Measurements from ENCODE around the gene SF1. TPM values are rescaled to one million over a fixed set of nuclear protein-coding genes. Genes with fewer than 3 reads are reported as not detected.

The SF1 gene
- total RNA-seq, 6 donors from 2014 or later: 231 to 625 (median 265) TPM

GRCh38 chr11:64743591-64744543, 34.5 kb downstream of the SF1 start, which contains the start of gene RASGRP2:
Gene RASGRP2 (minus strand): TSS chr11:64744142. CDS start chr11:64742866, 1,276 bp downstream.
- peak within 1 kb of the TSS; percentile 56 to 64 (median 58) for H3K4me3 ChIP-seq
- peaks cover 0 to 9% (median 3%) of the 10 kb centered on the region in 4 donors for H3K36me3 ChIP-seq
- peaks cover 28 to 58% (median 43%) of the 10 kb centered on the region in 4 donors for H3K4me1 ChIP-seq
- H3K27ac ChIP-seq: peak within 1 kb of the TSS; percentile 83 to 97 (median 92)
- TF ChIP-seq POLR2A (IDR thresholded peaks at IDR 0.05) (peak in 1 of 4 donors; percentile 28), CTCF (IDR thresholded peaks at IDR 0.05) (peak; percentile 69 to 94 (median 84)), EP300 (IDR thresholded peaks at IDR 0.05) (no peak), POLR2AphosphoS5 (IDR thresholded peaks at IDR 0.05) (peak; percentile 40 to 46)
- DNase-seq (peak; percentile 90 to 96), ATAC-seq (ENCODE audit: low FRiP score in 2 of 2) (peak; percentile 59 to 70)
- peaks cover 0 to 9% (median 0%) of the 10 kb centered on the region in 4 donors for H3K27me3 ChIP-seq
- no peaks in the 10 kb centered on the region for H3K9me3 ChIP-seq
- 1 to 2% methylated on average over 9 to 46 of the region's 57 CpGs for WGBS, 2 donors

DNA sequence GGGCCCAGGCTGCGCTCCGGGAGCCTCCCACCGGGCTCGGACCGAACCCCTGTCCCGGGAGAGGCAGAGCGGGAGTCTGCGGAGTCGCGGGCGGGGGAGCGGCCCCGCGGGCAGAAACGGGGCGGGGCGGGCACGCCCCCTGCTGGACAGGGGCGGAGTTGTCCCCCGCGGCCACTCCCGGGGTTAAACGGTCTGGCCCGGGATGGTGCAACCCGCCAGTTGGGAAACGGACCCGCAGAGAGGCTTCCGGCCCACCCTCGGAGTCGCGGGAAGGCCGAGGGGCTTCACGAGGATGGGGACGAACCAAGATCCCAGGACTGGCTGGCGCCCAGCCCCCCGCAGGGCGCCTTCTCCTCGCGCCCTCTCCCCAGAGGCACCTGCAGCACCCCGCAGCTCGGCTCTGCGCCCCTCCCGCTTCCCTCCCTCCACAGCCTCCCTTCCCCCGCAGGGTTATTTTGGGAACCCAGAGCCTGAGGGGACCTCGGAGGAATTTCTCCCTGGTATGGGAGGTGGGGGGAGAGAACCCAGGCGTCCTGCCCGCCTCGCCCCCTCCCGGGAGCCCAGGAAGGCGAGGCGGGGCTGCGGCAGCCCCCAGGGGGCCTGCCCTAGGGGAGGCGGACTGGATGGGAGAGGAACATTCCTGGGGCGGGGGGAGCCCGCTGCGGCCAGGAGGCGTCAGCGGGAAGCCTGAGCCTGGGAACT, 35.3 kb downstream of the SF1 start:
- peak; percentile 87 to 97 for DNase-seq
- TF ChIP-seq CTCF (IDR thresholded peaks at IDR 0.05) (peak; percentile 88 to 96 (median 92)), POLR2A (IDR thresholded peaks at IDR 0.05) (no peak), POLR2AphosphoS5 (IDR thresholded peaks at IDR 0.05) (peak; percentile 48 to 67), EP300 (IDR thresholded peaks at IDR 0.05) (no peak)
- peak; percentile 76 to 82 for ATAC-seq (ENCODE audit: low FRiP score in 2 of 2)
- Histone ChIP-seq H3K4me3 (peak overlapping the region; percentile 56 to 64 (median 58)), H3K27ac (peak overlapping the region; percentile 83 to 97 (median 92)), H3K9me3 (no peaks in the 10 kb centered on the region), H3K36me3 (peaks cover 0 to 9% (median 5%) of the 10 kb centered on the region in 4 donors), H3K27me3 (peaks cover 0 to 9% (median 0%) of the 10 kb centered on the region in 4 donors), H3K4me1 (peaks cover 28 to 58% (median 43%) of the 10 kb centered on the region in 4 donors)
- WGBS, 2 donors: 0 to 1% methylated on average over 3 to 22 of the region's 58 CpGs

DNA sequence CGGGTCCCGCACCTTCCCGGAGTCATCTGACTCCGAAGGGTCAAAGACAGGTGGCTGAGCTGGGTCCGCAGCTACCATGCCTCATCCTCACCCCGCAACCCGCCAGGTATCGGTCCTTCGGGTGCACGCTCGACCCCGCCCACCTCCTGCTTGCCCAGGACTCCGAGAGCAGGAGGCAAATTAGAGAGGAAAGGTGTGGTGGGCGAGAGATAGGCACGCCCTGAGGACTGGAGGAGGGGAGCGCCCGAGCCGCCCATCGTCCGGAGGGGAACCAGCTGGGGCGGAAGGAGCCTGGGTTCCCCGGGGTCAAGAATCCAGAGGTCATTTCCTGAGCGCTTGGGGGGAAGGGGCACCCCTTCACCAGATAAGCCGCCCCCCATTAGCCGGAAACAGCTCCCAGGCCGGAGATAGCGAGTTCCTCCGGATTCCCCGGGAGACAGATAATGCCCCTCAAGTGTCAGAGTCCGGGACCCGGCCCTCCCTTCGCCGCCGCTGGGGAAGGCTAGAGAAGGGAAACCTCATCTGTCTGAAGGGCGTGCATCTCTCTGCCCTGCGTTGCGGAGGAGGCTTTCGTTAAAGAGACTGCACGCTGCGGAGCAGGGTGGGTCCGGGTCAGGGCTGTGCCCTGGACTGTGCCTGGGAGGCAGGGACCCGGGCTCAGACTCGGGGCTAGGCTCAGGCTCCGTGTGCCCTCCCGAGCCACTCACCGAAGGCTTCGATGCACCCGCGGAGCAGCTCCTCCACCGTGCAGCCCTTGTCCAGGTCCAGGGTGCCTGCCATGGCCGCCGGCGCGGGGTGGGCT, 36.1 kb downstream of the SF1 start:
- DNase-seq (peak in 1 of 2 donors; percentile 37), ATAC-seq (ENCODE audit: low FRiP score in 2 of 2) (peak in 1 of 2 donors; percentile 3)
- WGBS, 2 donors: 7% methylated on average over 41 of the region's 54 CpGs; no CpG with 5 or more reads in 1 of the 2 donors
- H3K9me3 ChIP-seq: no peaks in the 10 kb centered on the region
- peaks cover 0 to 10% (median 5%) of the 10 kb centered on the region in 4 donors for H3K36me3 ChIP-seq
- TF ChIP-seq POLR2AphosphoS5 (IDR thresholded peaks at IDR 0.05): no peak
- TF ChIP-seq CTCF (IDR thresholded peaks at IDR 0.05): no peak
- TF ChIP-seq EP300 (IDR thresholded peaks at IDR 0.05): no peak
- H3K4me1 ChIP-seq: peaks cover 28 to 58% (median 43%) of the 10 kb centered on the region in 4 donors
- peaks cover 0 to 9% (median 0%) of the 10 kb centered on the region in 4 donors for H3K27me3 ChIP-seq
- H3K27ac ChIP-seq: peak overlapping the region; percentile 83 to 97 (median 92)
- peak overlapping the region; percentile 56 to 64 (median 58) for H3K4me3 ChIP-seq

Data from upper lobe of left lung (tissue), 6 donors.